Skin epidermis (tissue), 12 donors: ENCODE data around the gene EPHX1.

Source experiments
- H3K27ac ChIP-seq, 21 experiments: fragments of 200-600 bp; sonication (generic) in 11 of 21; one replicate each; pipeline ENCODE4 v1.5.0; 2020; ENCODE audit warnings: mild to moderate bottlenecking in 3 of 21, inconsistent platforms in 2 of 21, moderate library complexity in 2 of 21
- H3K4me3 ChIP-seq, 7 experiments: fragments of 200-600 bp; sonication (generic) in 2 of 7; one replicate each; pipeline ENCODE4 v1.5.0; 2020; ENCODE audit warnings: inconsistent platforms in 2 of 7, mild to moderate bottlenecking in 2 of 7, moderate library complexity in 1 of 7

EPHX1 gene

GRCh38 chr1:225873281-225873850, 63.4 kb downstream of the EPHX1 start:
- peak overlapping the region in 2 of 21 experiments; percentile 3 to 38 for H3K27ac ChIP-seq
- no peak overlapping the region for H3K4me3 ChIP-seq

DNA sequence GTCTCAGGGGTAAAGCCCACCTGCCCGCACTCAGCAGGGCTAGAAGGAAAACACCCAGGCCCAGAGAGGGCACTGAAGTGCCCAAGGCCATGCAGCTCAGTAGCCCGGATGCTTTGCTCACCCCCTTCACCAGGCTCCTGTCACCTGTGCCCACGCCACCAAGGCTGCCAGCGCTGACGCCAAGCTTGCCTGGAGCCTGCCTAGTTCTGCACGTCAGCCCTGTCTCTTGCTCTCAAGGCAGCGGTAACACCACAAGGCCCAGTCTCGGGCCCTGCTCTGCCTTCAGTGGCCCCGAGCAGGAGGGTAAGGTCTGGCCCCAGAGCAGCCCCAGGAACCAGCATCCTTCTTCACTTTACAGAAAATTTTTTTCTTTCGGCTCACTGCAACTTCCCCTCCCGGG, 64.5 kb downstream of the EPHX1 start:
- H3K27ac ChIP-seq, result peak overlapping the region in 1 of 21 experiments; percentile 38
- H3K4me3 ChIP-seq, result no peak overlapping the region

DNA sequence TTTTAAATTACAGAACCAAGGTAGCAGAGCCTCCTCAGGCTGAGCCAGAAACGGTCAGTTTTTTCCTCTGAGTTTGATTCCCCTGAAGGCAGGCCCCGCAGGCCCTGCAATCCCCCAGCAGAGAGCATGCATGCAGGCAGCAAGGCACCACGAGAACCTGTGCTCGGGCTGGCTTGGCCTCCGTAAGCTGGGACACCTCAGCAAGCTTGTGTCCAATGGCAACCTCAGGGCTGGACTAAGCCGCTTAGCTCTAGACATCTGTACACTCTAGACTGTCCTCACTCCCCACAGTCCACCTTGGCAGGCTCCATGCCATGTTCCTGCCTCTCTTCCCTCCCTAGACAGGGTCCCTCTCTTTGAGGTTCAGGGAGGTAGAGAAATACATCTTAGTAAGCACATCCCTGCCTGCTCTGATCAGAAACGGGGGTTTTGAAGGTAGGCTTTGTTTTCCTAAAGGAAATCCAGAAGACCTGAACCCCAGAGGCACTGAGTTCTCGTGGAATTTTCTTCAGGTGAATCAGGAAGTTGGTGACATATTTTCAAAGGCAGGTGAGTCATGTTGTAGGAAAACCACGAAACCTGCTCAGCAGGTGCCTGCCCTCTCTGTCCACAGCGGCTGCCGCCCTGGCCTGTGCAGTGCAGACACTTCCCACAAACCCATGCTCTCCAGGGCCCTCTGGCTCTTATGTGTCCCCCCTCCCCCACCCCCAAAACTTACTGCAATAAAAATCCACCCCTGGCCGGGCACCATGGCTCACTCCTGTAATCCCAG, 65.3 kb downstream of the EPHX1 start:
- no peak overlapping the region for H3K4me3 ChIP-seq

GRCh38 chr1:225876900-225877510, 67.1 kb downstream of the EPHX1 start:
- Histone ChIP-seq H3K4me3 (no peak overlapping the region), H3K27ac (peak overlapping the region in 7 of 21 experiments; percentile 5 to 72 (median 38))

More for the DNA sequence above, 65.3 kb downstream of the EPHX1 start:
- peak overlapping the region in 8 of 21 experiments; percentile 8 to 48 (median 26) for H3K27ac ChIP-seq

DNA sequence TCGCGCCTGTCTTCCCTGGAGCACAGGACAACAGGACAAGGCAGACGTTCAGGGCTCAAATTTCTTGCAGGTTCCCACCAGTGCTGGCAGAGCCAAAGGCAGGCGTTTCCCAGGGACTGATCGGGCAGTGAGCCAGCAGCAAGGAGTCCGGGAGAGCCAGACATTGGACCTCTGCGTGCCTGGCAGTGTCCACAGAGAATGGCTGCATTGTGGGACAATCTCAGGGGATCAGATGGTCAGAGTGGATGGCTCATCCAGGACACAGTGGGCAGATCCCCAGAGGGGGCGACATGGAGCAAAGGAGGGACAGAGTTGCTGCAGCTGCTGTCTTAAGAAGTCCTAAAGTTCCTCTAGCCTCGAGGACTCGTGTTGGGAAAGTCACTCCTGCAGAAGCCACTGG, 67.7 kb downstream of the EPHX1 start:
- no peak overlapping the region for H3K4me3 ChIP-seq
- peak overlapping the region in 11 of 21 experiments; percentile 5 to 72 (median 38) for H3K27ac ChIP-seq

DNA sequence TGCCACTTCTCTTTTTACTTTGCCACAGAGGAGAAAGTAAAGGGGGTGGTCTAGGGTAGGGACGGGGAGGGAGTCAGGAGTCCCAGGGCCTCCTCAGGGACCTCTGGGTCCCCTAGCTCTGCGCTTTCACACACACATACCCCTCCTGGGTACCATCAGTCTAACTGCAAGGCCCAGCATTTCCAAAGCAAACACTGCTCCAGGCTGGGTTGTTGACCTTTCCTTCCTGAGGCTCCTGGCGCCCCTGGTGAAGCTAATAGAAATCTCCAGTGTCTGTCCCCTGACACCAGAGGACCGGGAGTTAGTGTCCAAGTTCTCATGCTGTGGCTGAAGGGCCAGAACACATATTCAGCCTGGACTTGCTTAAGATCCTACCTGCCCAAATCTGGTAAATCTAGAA, 68.4 kb downstream of the EPHX1 start:
- no peak overlapping the region for H3K4me3 ChIP-seq
- peak overlapping the region in 11 of 21 experiments; percentile 3 to 90 (median 42) for H3K27ac ChIP-seq

DNA sequence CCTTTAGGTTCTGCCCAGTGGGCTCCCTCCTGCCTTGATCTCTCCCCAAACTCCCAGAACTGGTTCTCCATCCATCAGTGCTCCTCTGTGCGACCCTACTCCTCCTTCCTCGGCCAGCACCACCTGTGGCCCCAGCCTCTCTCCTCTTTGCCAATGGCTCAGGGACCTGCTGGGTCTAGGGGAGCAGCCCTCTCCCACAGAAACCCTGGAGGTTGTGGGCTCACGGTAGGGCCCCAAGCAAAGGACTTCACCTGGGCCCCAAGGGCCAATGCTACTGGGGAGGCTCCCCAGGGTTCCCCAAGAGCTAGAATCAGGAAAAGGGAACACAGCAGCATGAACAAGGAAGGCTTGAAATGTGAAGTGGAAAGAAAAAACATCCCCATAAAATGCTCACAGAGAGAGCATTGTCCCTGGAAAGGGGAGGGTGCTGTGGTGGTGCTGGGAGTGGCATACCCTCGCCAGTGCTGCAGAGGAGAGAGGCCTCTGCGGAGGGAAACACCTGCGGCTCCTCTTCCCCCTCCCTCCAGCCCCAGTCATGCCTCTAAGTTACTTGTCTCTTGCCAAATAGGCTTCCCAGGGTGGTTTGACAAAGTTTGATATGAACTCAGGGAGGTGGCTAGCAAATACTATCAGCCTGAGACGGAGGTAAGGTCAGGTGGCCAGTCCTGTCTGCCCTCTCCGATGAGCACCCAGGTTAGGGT, 69.7 kb downstream of the EPHX1 start:
- Histone ChIP-seq H3K27ac (peak overlapping the region in 17 of 21 experiments; percentile 11 to 99 (median 87)), H3K4me3 (peak overlapping the region in 1 of 7 experiments; percentile 98)

- Histone ChIP-seq H3K4me3 (peak overlapping the region in 2 of 7 experiments; percentile 92 to 98), H3K27ac (peak overlapping the region in 13 of 21 experiments; percentile 38 to 99 (median 90))
Measured at GRCh38 chr1:225880222-225880588, 70.3 kb downstream of the EPHX1 start.

GRCh38 chr1:225880636-225881035, 70.7 kb downstream of the EPHX1 start:
- Histone ChIP-seq H3K27ac (peak overlapping the region in 17 of 21 experiments; percentile 38 to 99 (median 90)), H3K4me3 (peak overlapping the region in 6 of 7 experiments; percentile 63 to 98 (median 88))

DNA sequence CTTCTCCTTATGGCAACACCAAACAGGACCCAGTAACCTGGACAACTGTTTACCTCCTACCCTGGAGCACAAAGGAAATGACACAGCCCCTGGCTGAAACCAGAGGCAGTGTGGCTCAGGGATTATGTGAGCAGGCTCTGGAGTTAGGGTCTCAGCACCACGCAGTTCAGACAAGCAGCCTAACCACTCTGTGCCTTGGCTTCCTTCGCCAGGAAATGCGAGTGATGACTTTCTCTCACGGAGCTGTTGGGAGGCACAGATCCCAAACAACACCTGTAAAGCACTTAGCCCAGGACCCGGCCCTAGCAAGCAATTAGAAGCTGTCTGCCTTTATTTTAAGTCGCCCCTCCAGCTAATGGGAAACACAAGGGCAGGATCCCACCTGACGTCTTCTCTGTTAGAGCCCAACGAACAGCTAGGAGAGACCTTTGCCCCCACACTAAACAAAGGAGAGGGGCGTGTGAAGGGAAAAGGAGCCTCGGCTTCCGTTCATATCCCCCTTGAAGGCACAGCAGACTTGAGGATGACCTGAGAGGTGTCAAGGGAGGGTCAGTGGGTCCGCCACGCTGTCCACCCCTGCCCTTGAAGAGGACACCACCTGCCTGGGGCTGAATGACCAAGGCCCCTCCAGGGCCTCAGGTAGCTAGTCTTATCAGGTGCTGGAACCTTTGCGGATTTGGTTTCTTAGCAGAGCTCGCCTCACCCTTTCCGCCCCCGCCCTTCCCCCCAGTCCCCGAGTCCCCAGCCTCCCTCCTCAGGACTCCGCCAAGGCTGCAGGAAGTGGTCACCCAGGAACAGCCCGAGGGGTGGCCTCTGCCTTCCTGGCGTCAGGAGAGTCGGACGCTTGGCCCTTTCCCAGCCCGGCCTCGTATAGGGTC, 71.4 kb downstream of the EPHX1 start:
- Histone ChIP-seq H3K27ac (peak overlapping the region; percentile 39 to 99 (median 88)), H3K4me3 (peak overlapping the region; percentile 63 to 98 (median 91))

- Histone ChIP-seq H3K4me3 (peak within 1 kb of the TSS; percentile 63 to 98 (median 91)), H3K27ac (peak within 1 kb of the TSS; percentile 39 to 99 (median 88))
Measured at GRCh38 chr1:225881959-225882693, 72.2 kb downstream of the EPHX1 start, which contains the start of gene TMEM63A. Gene TMEM63A (minus strand): TSS chr1:225882380. CDS start chr1:225877580, 4,800 bp downstream.

DNA sequence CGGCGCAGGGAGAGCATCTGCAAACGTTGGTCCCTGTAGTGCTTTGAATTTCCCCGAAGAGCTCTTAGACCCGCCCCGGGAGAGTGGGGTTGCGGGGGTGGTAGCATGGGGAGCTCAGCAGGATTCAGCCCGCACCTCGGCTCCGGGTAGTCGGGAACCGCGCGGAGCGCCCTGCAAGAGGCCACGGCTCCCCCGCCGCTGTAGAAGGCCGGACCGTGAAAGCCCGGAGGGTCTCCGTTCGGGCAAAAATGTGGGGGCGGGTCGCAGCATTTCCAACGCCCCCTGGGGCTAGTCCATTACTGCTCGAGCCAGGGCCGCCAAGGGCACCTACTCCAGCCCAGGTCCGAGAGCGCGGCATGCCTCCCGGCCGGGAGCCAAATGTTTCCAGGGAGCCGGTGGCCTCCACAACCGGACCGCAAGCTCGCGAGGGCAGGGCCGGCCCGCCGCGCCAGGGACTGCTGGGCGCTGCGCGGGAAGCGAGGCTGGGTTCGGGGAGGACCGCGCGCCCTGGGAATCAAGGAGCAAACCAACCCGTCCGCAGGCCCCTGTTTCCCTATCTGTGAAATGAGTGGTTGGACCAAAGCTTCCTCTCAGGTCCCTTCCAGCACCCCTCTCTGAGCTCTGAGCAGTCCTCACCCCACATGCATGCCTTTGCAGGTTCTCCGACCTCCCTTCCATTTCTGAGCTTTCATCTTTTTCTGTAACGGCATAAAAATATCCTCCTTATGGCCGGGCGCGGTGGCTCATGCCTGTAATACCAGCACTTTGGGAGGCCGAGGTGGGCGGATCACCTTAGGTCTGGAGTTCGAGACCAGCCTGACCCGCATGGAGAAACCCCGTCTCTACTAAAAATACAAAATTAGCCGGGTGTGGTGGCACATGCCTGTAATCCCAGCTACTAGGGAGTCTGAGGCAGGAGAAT, 73.0 kb downstream of the EPHX1 start:
- peak overlapping the region; percentile 39 to 99 (median 88) for H3K27ac ChIP-seq
- peak overlapping the region; percentile 63 to 98 (median 91) for H3K4me3 ChIP-seq

DNA sequence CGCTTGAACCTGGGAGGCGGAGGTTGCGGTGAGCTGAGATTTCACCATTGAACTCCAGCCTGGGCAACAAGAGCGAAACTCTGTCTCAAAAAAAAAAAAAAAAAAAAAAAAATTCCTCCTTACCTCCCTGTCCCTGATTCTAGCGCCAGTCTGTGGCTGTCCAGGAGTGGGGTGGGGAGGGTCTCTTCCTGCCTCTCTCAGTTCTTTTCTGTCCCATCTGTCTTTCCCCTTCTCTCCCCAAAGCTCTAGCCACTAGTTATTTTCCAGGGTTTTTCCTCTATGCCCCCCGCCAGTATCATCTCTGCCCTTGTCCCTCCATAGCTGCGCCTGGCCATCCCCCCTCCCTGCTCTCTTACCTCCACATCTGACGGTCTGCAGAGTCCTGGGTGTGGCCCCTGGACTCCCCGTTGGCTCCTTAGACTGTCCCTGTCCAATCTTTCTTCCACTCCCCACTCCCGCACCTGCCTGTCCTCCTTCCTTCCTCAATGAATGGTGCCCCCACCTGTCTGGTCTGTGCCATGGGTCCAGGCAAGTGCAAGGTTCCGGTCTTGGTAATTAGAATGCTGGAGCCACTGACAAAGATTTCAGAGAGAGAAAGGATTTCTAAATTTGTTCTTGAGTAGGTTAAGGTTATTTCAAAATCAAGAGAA, 73.8 kb downstream of the EPHX1 start:
- Histone ChIP-seq H3K27ac (peak overlapping the region in 3 of 21 experiments; percentile 90 to 99 (median 91)), H3K4me3 (peak overlapping the region in 1 of 7 experiments; percentile 98)

DNA sequence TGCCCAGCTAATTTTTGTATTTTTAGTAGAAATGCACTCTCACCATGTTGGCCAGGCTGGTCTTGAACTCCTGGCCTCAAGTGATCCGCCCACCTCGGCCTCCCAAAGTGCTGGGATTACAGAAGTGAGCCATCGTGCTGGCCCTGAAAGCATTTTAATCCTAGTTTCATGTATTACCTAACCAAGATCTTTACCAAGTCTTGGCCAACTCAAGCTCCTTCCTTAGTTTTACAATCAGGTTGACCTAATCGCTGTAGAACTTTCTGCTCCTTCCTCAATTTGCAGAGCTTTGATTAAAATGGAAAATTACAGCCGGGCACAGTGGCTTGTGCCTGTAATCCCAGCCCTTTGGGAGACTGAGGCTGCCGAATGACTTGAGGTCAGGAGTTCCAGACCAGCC, 75.4 kb downstream of the EPHX1 start:
- no peak overlapping the region for H3K27ac ChIP-seq
- no peak overlapping the region for H3K4me3 ChIP-seq

DNA sequence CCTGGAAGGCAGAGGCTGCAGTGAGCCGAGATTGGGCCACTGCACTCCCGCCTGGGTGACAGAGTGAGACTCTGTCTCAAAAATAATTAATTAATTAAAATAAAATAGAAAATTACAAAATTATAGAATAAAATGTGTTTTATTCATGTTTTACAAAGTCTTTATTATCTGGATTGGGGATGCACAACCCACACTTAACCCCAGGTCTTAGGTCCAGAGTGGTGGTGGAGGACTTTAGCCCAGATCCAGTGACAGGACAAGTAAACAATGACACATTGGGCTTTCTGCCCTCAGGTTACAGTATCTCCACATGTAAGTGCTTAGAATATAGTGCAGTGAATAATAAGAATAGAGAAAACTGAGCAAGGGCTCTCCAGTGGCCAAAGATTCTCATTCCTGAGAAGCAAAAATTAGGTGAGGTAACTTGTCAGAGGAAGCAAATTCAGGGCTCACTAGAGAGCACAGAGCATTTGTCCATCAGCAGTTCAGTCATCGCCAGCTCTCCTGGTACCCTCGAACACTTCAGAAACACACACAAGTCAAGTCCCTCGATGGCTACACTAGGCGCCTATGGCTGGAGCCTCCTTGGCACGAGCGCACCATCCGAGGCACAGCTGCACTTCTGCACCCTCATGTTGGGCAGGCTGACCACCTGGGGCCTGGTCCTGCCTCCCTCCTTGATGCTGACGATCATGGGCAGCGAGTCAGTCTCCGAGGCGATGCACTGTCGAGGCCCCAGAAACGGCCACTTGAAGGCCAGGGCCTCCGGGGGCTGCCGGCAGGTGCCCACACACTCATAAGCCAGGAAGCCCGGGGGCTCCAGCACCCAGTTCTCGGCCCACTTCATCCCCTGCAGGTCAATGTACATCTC, 76.5 kb downstream of the EPHX1 start:
- H3K4me3 ChIP-seq, result no peak overlapping the region

GRCh38 chr1:225887030-225887314, 77.0 kb downstream of the EPHX1 start:
- Histone ChIP-seq H3K27ac (no peak overlapping the region), H3K4me3 (no peak overlapping the region)

More for the DNA sequence above, 76.5 kb downstream of the EPHX1 start:
- H3K27ac ChIP-seq, result no peak overlapping the region
